ENCODE data around the gene TUBB2A. TPM values are rescaled to one million over a fixed set of nuclear protein-coding genes. Genes with fewer than 3 reads are reported as not detected.

The TUBB2A gene
- total RNA-seq, 1 donor from 2014 or later, result 37.1 TPM

- no peak for DNase-seq (ENCODE audit: low spot score, unreplicated experiment)
- Mint-ChIP-seq H3K4me1 (ENCODE audit: low read depth) (peaks cover 8% of the 10 kb centered on the region), H3K36me3 (ENCODE audit: insufficient read depth) (no peaks in the 10 kb centered on the region), H3K27me3 (peaks cover 47% of the 10 kb centered on the region), H3K4me3 (ENCODE audit: low read depth) (no peak overlapping the region), H3K9me3 (ENCODE audit: low read depth) (no peaks in the 10 kb centered on the region), H3K27ac (no peak overlapping the region)
- TF ChIP-seq CTCF (IDR thresholded peaks at IDR 0.05; ENCODE audit: unreplicated experiment), result no peak
Measured at GRCh38 chr6:3165631-3166534, 8.5 kb upstream of the TUBB2A start.

GRCh38 chr6:3164388-3164787, 7.0 kb upstream of the TUBB2A start:
- no peak overlapping the region for H3K27ac Mint-ChIP-seq
- H3K4me1 Mint-ChIP-seq (ENCODE audit: low read depth), result peaks cover 15% of the 10 kb centered on the region
- no peaks in the 10 kb centered on the region for H3K36me3 Mint-ChIP-seq (ENCODE audit: insufficient read depth)
- no peak for TF ChIP-seq CTCF (IDR thresholded peaks at IDR 0.05; ENCODE audit: unreplicated experiment)
- no peak overlapping the region for H3K4me3 Mint-ChIP-seq (ENCODE audit: low read depth)
- no peaks in the 10 kb centered on the region for H3K9me3 Mint-ChIP-seq (ENCODE audit: low read depth)
- DNase-seq (ENCODE audit: low spot score, unreplicated experiment), result no peak
- H3K27me3 Mint-ChIP-seq, result peaks cover 60% of the 10 kb centered on the region

- peaks cover 15% of the 10 kb centered on the region for H3K4me1 Mint-ChIP-seq (ENCODE audit: low read depth)
- no peaks in the 10 kb centered on the region for H3K36me3 Mint-ChIP-seq (ENCODE audit: insufficient read depth)
- no peak for DNase-seq (ENCODE audit: low spot score, unreplicated experiment)
- peaks cover 69% of the 10 kb centered on the region for H3K27me3 Mint-ChIP-seq
- peak overlapping the region; percentile 71 for H3K27ac Mint-ChIP-seq
- peak overlapping the region; percentile 70 for H3K4me3 Mint-ChIP-seq (ENCODE audit: low read depth)
- TF ChIP-seq CTCF (IDR thresholded peaks at IDR 0.05; ENCODE audit: unreplicated experiment), result peak; percentile 10
- no peaks in the 10 kb centered on the region for H3K9me3 Mint-ChIP-seq (ENCODE audit: low read depth)
Measured at GRCh38 chr6:3163248-3163594, 5.9 kb upstream of the TUBB2A start.

GRCh38 chr6:3162565-3163247, 5.4 kb upstream of the TUBB2A start:
- peak overlapping the region; percentile 70 for H3K4me3 Mint-ChIP-seq (ENCODE audit: low read depth)
- peaks cover 15% of the 10 kb centered on the region for H3K4me1 Mint-ChIP-seq (ENCODE audit: low read depth)
- H3K27ac Mint-ChIP-seq, result peak overlapping the region; percentile 89
- H3K36me3 Mint-ChIP-seq (ENCODE audit: insufficient read depth), result no peaks in the 10 kb centered on the region
- no peaks in the 10 kb centered on the region for H3K9me3 Mint-ChIP-seq (ENCODE audit: low read depth)
- peak; percentile 61 for DNase-seq (ENCODE audit: low spot score, unreplicated experiment)
- H3K27me3 Mint-ChIP-seq, result peaks cover 69% of the 10 kb centered on the region
- TF ChIP-seq CTCF (IDR thresholded peaks at IDR 0.05; ENCODE audit: unreplicated experiment), result peak; percentile 15

- H3K27ac Mint-ChIP-seq, result no peak overlapping the region
- H3K27me3 Mint-ChIP-seq, result peaks cover 65% of the 10 kb centered on the region
- H3K4me3 Mint-ChIP-seq (ENCODE audit: low read depth), result peak overlapping the region; percentile 68
Measured at GRCh38 chr6:3162067-3162497, 4.7 kb upstream of the TUBB2A start.

More at GRCh38 chr6:3162067-3162497, 4.7 kb upstream of the TUBB2A start:
- DNase-seq (ENCODE audit: low spot score, unreplicated experiment), result no peak
- no peak for TF ChIP-seq CTCF (IDR thresholded peaks at IDR 0.05; ENCODE audit: unreplicated experiment)
- H3K4me1 Mint-ChIP-seq (ENCODE audit: low read depth), result peaks cover 15% of the 10 kb centered on the region
- H3K36me3 Mint-ChIP-seq (ENCODE audit: insufficient read depth), result no peaks in the 10 kb centered on the region
- no peaks in the 10 kb centered on the region for H3K9me3 Mint-ChIP-seq (ENCODE audit: low read depth)

Data from progenitor cell of endocrine pancreas (in vitro differentiated cells).